Gastrocnemius medialis (tissue), 4 donors: ENCODE measurements around the gene ASCC1. TPM values are rescaled to one million over a fixed set of nuclear protein-coding genes. Genes with fewer than 3 reads are reported as not detected.
A peak's percentile ranks its signal among the peaks of the same experiment; 100 is the strongest.
"Not testable (repeated sequence)": the region's sequence is repeated elsewhere in the genome, so short reads cannot be mapped to it uniquely, and the experiment has no call there.

Experiments
- ATAC-seq, 2 donors: fragments of 150-250 bp; one replicate each; pipeline ENCODE4 v1.9.1; 2016
- DNase-seq, 2 donors: peaks; one replicate each; pipeline ENCODE4 v3.0.0-alpha.2; 2019
- H3K27ac ChIP-seq, 4 donors: fragments of 200-600 bp; sonication (generic); 1 replicate in 1 of 4; 2 replicates in 3 of 4; pipeline ENCODE4 v1.5.1; 2016 to 2018; ENCODE audit warnings: mild to moderate bottlenecking in 2 of 4, moderate library complexity in 1 of 4
- H3K27me3 ChIP-seq, 3 donors: fragments of 200-600 bp; sonication (generic) in 2 of 3; 1 replicate in 1 of 3; 2 replicates in 2 of 3; pipeline versions ENCODE4 v1.5.1 to v1.6.0; 2016 to 2019; ENCODE audit warnings: mild to moderate bottlenecking in 1 of 3, moderate library complexity in 1 of 3
- H3K36me3 ChIP-seq, 2 donors: fragments of 200-600 bp; sonication (generic) in 1 of 2; one replicate each; pipeline ENCODE4 v1.5.1; 2017 to 2018
- H3K4me1 ChIP-seq, 2 donors: fragments of 200-600 bp; sonication (generic) in 1 of 2; one replicate each; pipeline ENCODE4 v1.5.1; 2016 to 2017; ENCODE audit warnings: mild to moderate bottlenecking in 2 of 2
- H3K4me3 ChIP-seq, 4 donors: fragments of 200-600 bp; sonication (generic) in 3 of 4; 1 replicate in 1 of 4; 2 replicates in 3 of 4; pipeline ENCODE4 v1.5.1; 2016 to 2019; ENCODE audit warnings: mild to moderate bottlenecking in 2 of 4
- H3K9me3 ChIP-seq, 3 donors: fragments of 200-600 bp; sonication (generic) in 2 of 3; 1 replicate in 1 of 3; 2 replicates in 2 of 3; pipeline ENCODE4 v1.5.1; 2016 to 2019
- CTCF ChIP-seq, 5 experiments: fragments of 450-650 bp in 3 of 5; fragments of 200-600 bp in 2 of 5; sonication (generic) in 2 of 5; IDR thresholded peaks in 4 of 5; conservative IDR thresholded peaks in 1 of 5; 1 replicate in 4 of 5; 2 replicates in 1 of 5; pipeline ENCODE4 v1.5.1; 2016 to 2019; ENCODE audit warnings: antibody characterized with exemption in 5 of 5, mild to moderate bottlenecking in 3 of 5, moderate library complexity in 3 of 5
- POLR2A ChIP-seq, 2 donors: fragments of 450-650 bp; IDR thresholded peaks; one replicate each; pipeline ENCODE4 v1.6.1; 2017; ENCODE audit warnings: antibody characterized with exemption in 2 of 2, mild to moderate bottlenecking in 2 of 2, moderate library complexity in 2 of 2
- in situ Hi-C, 4 donors: fragments of 200-750 bp; cut with MboI; loops; one replicate each; pipeline versions ENCODE4 v1.15.0 to v1.8.0; 2017; ENCODE audit warnings: low sequenced_read_pairs in 4 of 4
- intact Hi-C: fragments of 100-400 bp; cut with DNase I; formaldehyde crosslinking; loops from one replicate; pipeline ENCODE4 v1.15.1; 2023; ENCODE audit warnings: low total_unique reads
- total RNA-seq, 4 donors: library from RNA; depleted of rRNA; stranded (reverse); fragments of >200 nt; gene quantifications; one replicate each; pipeline versions ENCODE4 v1.1.0 to v1.2.3, GENCODE V29; 2016

Gene ASCC1
- total RNA-seq, 4 donors from 2014 or later = 26.1 to 31.1 (median 29.6) TPM

GRCh38 chr10:72229261-72230251, 13.5 kb upstream of the ASCC1 start:
- H3K4me1 ChIP-seq = peaks cover 55 to 71% of the 10 kb centered on the region in 2 donors
- H3K27ac ChIP-seq = peak overlapping the region; percentile 94 to 99 (median 98)
- peaks cover 0 to 24% of the 10 kb centered on the region in 2 donors for H3K36me3 ChIP-seq
- H3K9me3 ChIP-seq = no peaks in the 10 kb centered on the region
- DNase-seq (peak; percentile 75 to 79), ATAC-seq (peak; percentile 82 to 84)
- intact Hi-C loops (no loop called here), in situ Hi-C loops (loop anchor here in 3 of 4 donors (5.0 to 25.0 kb wide), 4 partner anchors 45 to 367 kb away; partner anchors contain the start of genes DDIT4 (in 1 of the 3) and PSAP (in 1 of the 3))
- no peak overlapping the region for H3K4me3 ChIP-seq
- TF ChIP-seq CTCF (IDR thresholded peaks at IDR 0.05 in 4 of 5, conservative IDR thresholded peaks at IDR 0.05 in 1 of 5) (no peak), POLR2A (IDR thresholded peaks at IDR 0.05) (peak; percentile 60 to 63)
- H3K27me3 ChIP-seq = no peaks in the 10 kb centered on the region

- no peak overlapping the region for H3K4me3 ChIP-seq
- TF ChIP-seq CTCF (IDR thresholded peaks at IDR 0.05 in 4 of 5, conservative IDR thresholded peaks at IDR 0.05 in 1 of 5) = no peak
- TF ChIP-seq POLR2A (IDR thresholded peaks at IDR 0.05) = no peak
- H3K27me3 ChIP-seq = no peaks in the 10 kb centered on the region
- intact Hi-C loops (no loop called here), in situ Hi-C loops (loop anchor here in 2 of 4 donors (5.0 to 25.0 kb wide), 3 partner anchors 46 to 366 kb away; partner anchors contain the start of genes DDIT4 (in 1 of the 2) and PSAP (in 1 of the 2))
- H3K36me3 ChIP-seq = peaks cover 0 to 11% of the 10 kb centered on the region in 2 donors
- H3K4me1 ChIP-seq = peaks cover 63 to 81% of the 10 kb centered on the region in 2 donors
- H3K9me3 ChIP-seq = no peaks in the 10 kb centered on the region
- DNase-seq = no peak
- peak overlapping the region; percentile 94 to 99 (median 98) for H3K27ac ChIP-seq
- no peak for ATAC-seq
Observed at GRCh38 chr10:72228318-72228751, 12.3 kb upstream of the ASCC1 start.

- Histone ChIP-seq H3K9me3 (no peaks in the 10 kb centered on the region), H3K27ac (peak overlapping the region; percentile 94 to 99 (median 98)), H3K4me3 (no peak overlapping the region), H3K36me3 (peaks cover 0 to 8% of the 10 kb centered on the region in 2 donors), H3K4me1 (peaks cover 63 to 81% of the 10 kb centered on the region in 2 donors), H3K27me3 (no peaks in the 10 kb centered on the region)
- no peak for ATAC-seq
- TF ChIP-seq CTCF (IDR thresholded peaks at IDR 0.05 in 4 of 5, conservative IDR thresholded peaks at IDR 0.05 in 1 of 5) (no peak), POLR2A (IDR thresholded peaks at IDR 0.05) (no peak)
- intact Hi-C loops (no loop called here), in situ Hi-C loops (loop anchor here in 2 of 4 donors (5.0 to 25.0 kb wide), 3 partner anchors 47 to 366 kb away; partner anchors contain the start of genes DDIT4 (in 1 of the 2) and PSAP (in 1 of the 2))
- DNase-seq = no peak
Observed at GRCh38 chr10:72227826-72228225, 11.8 kb upstream of the ASCC1 start.

- TF ChIP-seq CTCF (IDR thresholded peaks at IDR 0.05 in 4 of 5, conservative IDR thresholded peaks at IDR 0.05 in 1 of 5) (no peak), POLR2A (IDR thresholded peaks at IDR 0.05) (no peak)
Observed at GRCh38 chr10:72226418-72227027, 10.4 kb upstream of the ASCC1 start.

GRCh38 chr10:72224191-72224590, 8.1 kb upstream of the ASCC1 start:
- in situ Hi-C loops = loop anchor here in 2 of 4 donors (10.0 to 25.0 kb wide), 2 partner anchors 51 to 113 kb away; partner anchors contain the start of gene DDIT4 (in 1 of the 2)
- H3K27ac ChIP-seq = peak overlapping the region; percentile 94 to 99 (median 98)
- not testable (repeated sequence) for H3K9me3 ChIP-seq, H3K36me3 ChIP-seq, H3K4me3 ChIP-seq, ATAC-seq, DNase-seq, H3K27me3 ChIP-seq
- peaks cover 54 to 75% of the 10 kb centered on the region in 2 donors for H3K4me1 ChIP-seq
- intact Hi-C loops = loop anchor here (5.0 kb wide), 1 partner anchor 92 kb away; no protein-coding TSS in a partner anchor

More at GRCh38 chr10:72226418-72227027, 10.4 kb upstream of the ASCC1 start:
- DNase-seq (no peak), ATAC-seq (no peak)
- Histone ChIP-seq H3K27ac (peak overlapping the region; percentile 94 to 99 (median 98)), H3K4me1 (peaks cover 63 to 82% of the 10 kb centered on the region in 2 donors), H3K9me3 (no peaks in the 10 kb centered on the region), H3K36me3 (peaks cover 0 to 6% of the 10 kb centered on the region in 2 donors), H3K4me3 (no peak overlapping the region), H3K27me3 (no peaks in the 10 kb centered on the region)
- intact Hi-C loops (no loop called here), in situ Hi-C loops (loop anchor here in 2 of 4 donors (5.0 to 25.0 kb wide), 3 partner anchors 48 to 364 kb away; partner anchors contain the start of genes DDIT4 (in 1 of the 2) and PSAP (in 1 of the 2))
